Measurements from ENCODE around the gene SLC25A46.
"Not testable (repeated sequence)": the region's sequence is repeated elsewhere in the genome, so short reads cannot be mapped to it uniquely, and the experiment has no call there.

Gene SLC25A46

GRCh38 chr5:110784901-110785300, 46.1 kb downstream of the SLC25A46 start:
- Histone ChIP-seq H3K4me1 (ENCODE audit: insufficient read depth, low read length, poor library complexity, severe bottlenecking) (peaks cover 9% of the 10 kb centered on the region), H3K9me3 (ENCODE audit: insufficient read depth, low read depth, low read length) (no peaks in the 10 kb centered on the region), H3K9me2 (replicated peaks; ENCODE audit: low read depth, low read length) (no peaks in the 10 kb centered on the region), H4K20me1 (ENCODE audit: insufficient read depth, low read length, poor library complexity, severe bottlenecking) (no peaks in the 10 kb centered on the region), H3K9ac (ENCODE audit: low read depth, low read length, poor library complexity, severe bottlenecking) (no peak overlapping the region), H3K79me2 (ENCODE audit: insufficient read depth, low read length) (no peaks in the 10 kb centered on the region), H3K36me3 (ENCODE audit: insufficient read depth, low read length) (no peaks in the 10 kb centered on the region), H2AFZ (ENCODE audit: low read length) (no peak overlapping the region), H3K4me3 (ENCODE audit: low read length, poor library complexity, severe bottlenecking) (no peak overlapping the region), H3F3A (ENCODE audit: low read depth) (no peaks in the 10 kb centered on the region), H3K27me3 (ENCODE audit: insufficient read depth, low read length, poor library complexity, severe bottlenecking) (no peaks in the 10 kb centered on the region), H3K4me2 (ENCODE audit: low read depth, low read length, poor library complexity, severe bottlenecking) (no peak overlapping the region)
- no peak for TF ChIP-seq EZH2phosphoT487 (IDR thresholded peaks at IDR 0.05; ENCODE audit: borderline replicate concordance)
- TF ChIP-seq CTCF (conservative IDR thresholded peaks at IDR 0.05; ENCODE audit: low read length): no peak

- Histone ChIP-seq H3K4me1 (ENCODE audit: insufficient read depth, low read length, poor library complexity, severe bottlenecking) (peaks cover 9% of the 10 kb centered on the region), H2AFZ (ENCODE audit: low read length) (no peak overlapping the region), H3F3A (ENCODE audit: low read depth) (no peaks in the 10 kb centered on the region), H3K4me3 (ENCODE audit: low read length, poor library complexity, severe bottlenecking) (no peak overlapping the region), H3K9ac (ENCODE audit: low read depth, low read length, poor library complexity, severe bottlenecking) (no peak overlapping the region), H3K9me3 (ENCODE audit: insufficient read depth, low read depth, low read length) (no peaks in the 10 kb centered on the region), H3K9me2 (replicated peaks; ENCODE audit: low read depth, low read length) (no peaks in the 10 kb centered on the region), H3K4me2 (ENCODE audit: low read depth, low read length, poor library complexity, severe bottlenecking) (no peak overlapping the region), H3K79me2 (ENCODE audit: insufficient read depth, low read length) (no peaks in the 10 kb centered on the region), H4K20me1 (ENCODE audit: insufficient read depth, low read length, poor library complexity, severe bottlenecking) (no peaks in the 10 kb centered on the region), H3K36me3 (ENCODE audit: insufficient read depth, low read length) (no peaks in the 10 kb centered on the region), H3K27me3 (ENCODE audit: insufficient read depth, low read length, poor library complexity, severe bottlenecking) (no peaks in the 10 kb centered on the region)
- TF ChIP-seq CTCF (conservative IDR thresholded peaks at IDR 0.05; ENCODE audit: low read length) (no peak), EZH2phosphoT487 (IDR thresholded peaks at IDR 0.05; ENCODE audit: borderline replicate concordance) (no peak)
Observed at GRCh38 chr5:110785356-110785755, 46.5 kb downstream of the SLC25A46 start.

GRCh38 chr5:110788006-110788405, 49.2 kb downstream of the SLC25A46 start:
- not testable (repeated sequence) for H3K9me2 ChIP-seq (replicated peaks; ENCODE audit: low read depth, low read length); H3K27me3 ChIP-seq (ENCODE audit: insufficient read depth, low read length, poor library complexity, severe bottlenecking); H3K79me2 ChIP-seq (ENCODE audit: insufficient read depth, low read length); H3K4me1 ChIP-seq (ENCODE audit: insufficient read depth, low read length, poor library complexity, severe bottlenecking); H3K36me3 ChIP-seq (ENCODE audit: insufficient read depth, low read length); H3K9ac ChIP-seq (ENCODE audit: low read depth, low read length, poor library complexity, severe bottlenecking); H3F3A ChIP-seq (ENCODE audit: low read depth); H3K4me3 ChIP-seq (ENCODE audit: low read length, poor library complexity, severe bottlenecking); H3K9me3 ChIP-seq (ENCODE audit: insufficient read depth, low read depth, low read length); H3K4me2 ChIP-seq (ENCODE audit: low read depth, low read length, poor library complexity, severe bottlenecking); H2AFZ ChIP-seq (ENCODE audit: low read length); H4K20me1 ChIP-seq (ENCODE audit: insufficient read depth, low read length, poor library complexity, severe bottlenecking)

- TF ChIP-seq CTCF (conservative IDR thresholded peaks at IDR 0.05; ENCODE audit: low read length) (peak; percentile 39), EZH2phosphoT487 (IDR thresholded peaks at IDR 0.05; ENCODE audit: borderline replicate concordance) (no peak)
- no peaks in the 10 kb centered on the region for H3K79me2 ChIP-seq (ENCODE audit: insufficient read depth, low read length)
- H3K9me2 ChIP-seq (replicated peaks; ENCODE audit: low read depth, low read length): no peaks in the 10 kb centered on the region
- H4K20me1 ChIP-seq (ENCODE audit: insufficient read depth, low read length, poor library complexity, severe bottlenecking): no peaks in the 10 kb centered on the region
- H3F3A ChIP-seq (ENCODE audit: low read depth): no peaks in the 10 kb centered on the region
- no peak overlapping the region for H2AFZ ChIP-seq (ENCODE audit: low read length)
- no peaks in the 10 kb centered on the region for H3K27me3 ChIP-seq (ENCODE audit: insufficient read depth, low read length, poor library complexity, severe bottlenecking)
- H3K4me3 ChIP-seq (ENCODE audit: low read length, poor library complexity, severe bottlenecking): no peak overlapping the region
- no peak overlapping the region for H3K4me2 ChIP-seq (ENCODE audit: low read depth, low read length, poor library complexity, severe bottlenecking)
- H3K9me3 ChIP-seq (ENCODE audit: insufficient read depth, low read depth, low read length): no peaks in the 10 kb centered on the region
- no peaks in the 10 kb centered on the region for H3K36me3 ChIP-seq (ENCODE audit: insufficient read depth, low read length)
- no peaks in the 10 kb centered on the region for H3K4me1 ChIP-seq (ENCODE audit: insufficient read depth, low read length, poor library complexity, severe bottlenecking)
- H3K9ac ChIP-seq (ENCODE audit: low read depth, low read length, poor library complexity, severe bottlenecking): no peak overlapping the region
Observed at GRCh38 chr5:110790673-110791072, 51.9 kb downstream of the SLC25A46 start.

All from Loucy (cell line).